ENCODE results near the gene KRTAP4-1. TPM values are rescaled to one million over a fixed set of nuclear protein-coding genes. Genes with fewer than 3 reads are reported as not detected.

The KRTAP4-1 gene
- total and polyA plus RNA-seq, 9 of the 15 experiments (the other 6 are each of a cell fraction or from before 2014, with no cell fraction given) = not detected

DNA sequence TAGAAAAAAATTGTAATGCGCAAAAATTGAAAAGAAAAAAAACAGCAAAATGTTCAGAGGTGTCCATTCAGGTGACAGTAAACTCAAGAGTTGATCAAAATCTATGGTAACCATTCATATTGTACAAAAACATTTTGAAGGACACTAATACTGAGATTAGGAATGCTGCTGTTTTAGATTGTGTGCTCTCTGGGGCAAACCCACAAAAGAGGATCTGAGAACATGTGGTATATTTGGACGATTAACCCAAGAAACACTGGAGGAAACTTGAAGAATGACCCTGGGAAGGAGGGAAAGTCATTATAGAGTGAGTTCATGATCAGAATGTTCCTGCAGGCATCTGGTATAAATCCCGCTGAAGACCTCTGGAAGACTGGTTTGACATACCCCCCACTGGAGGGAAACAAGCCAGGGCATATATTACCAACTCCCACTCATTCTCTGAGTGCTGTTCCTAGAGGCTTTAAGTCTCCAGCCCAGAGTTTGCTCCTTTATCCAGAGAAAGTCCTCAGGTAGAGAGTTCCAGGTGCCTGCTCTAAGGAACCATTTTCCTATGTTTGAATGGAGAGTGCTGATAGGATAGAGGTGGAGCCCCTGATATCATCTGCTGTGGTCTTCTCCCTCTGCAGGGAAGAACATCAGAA, 7.8 kb downstream of the KRTAP4-1 start:
- no peak for FAIRE-seq
- in situ Hi-C loops (cut with MboI) (no loop called here), intact Hi-C loops (cut with micrococcal nuclease) (no loop called here)
- no peak for DNase-seq (ENCODE audit: extremely low read depth in 1 of 4, low spot score in 3 of 4)
- ATAC-seq = no peak
- Histone ChIP-seq H2AFZ (ENCODE audit: low read depth, low read length) (no peak overlapping the region), H3K36me3 (ENCODE audit: control insufficient read depth, insufficient read depth, low read length) (no peaks in the 10 kb centered on the region), H3K4me2 (ENCODE audit: insufficient read depth, low read length) (no peak overlapping the region), H3K9me1 (ENCODE audit: control insufficient read depth, insufficient read depth, low read length) (no peaks in the 10 kb centered on the region), H3K27me3 (ENCODE audit: control insufficient read depth in 2 of 2, insufficient read depth in 2 of 2, low read length in 2 of 2) (peaks cover 3 to 10% of the 10 kb centered on the region in 2 experiments; a peak in 3 of 5 replicates), H3K27ac (ENCODE audit: extremely low read depth, low read depth, low read length) (no peak overlapping the region), H3K9ac (ENCODE audit: insufficient read depth in 1 of 2, low read depth in 2 of 2, low read length in 2 of 2) (no peak overlapping the region), H3K9me3 (replicated peaks; ENCODE audit: control insufficient read depth, insufficient read depth, low read depth, low read length) (no peaks in the 10 kb centered on the region), H3K4me1 (replicated peaks in 1 of 2; ENCODE audit: control insufficient read depth in 2 of 2, insufficient read depth in 2 of 2, low read length in 2 of 2) (no peaks in the 10 kb centered on the region), H3K79me2 (ENCODE audit: control insufficient read depth, insufficient read depth, low read length) (no peaks in the 10 kb centered on the region), H4K20me1 (replicated peaks; ENCODE audit: control insufficient read depth, insufficient read depth, low read length) (no peaks in the 10 kb centered on the region; the same call in 1 of the 2 replicates), H3K4me3 (no peak overlapping the region)
- CTCF ChIA-PET (ENCODE audit: low intra/inter-chr PET ratio) = no interaction called here
- 0% methylated on average over 3 of the region's 3 CpGs for WGBS (ENCODE audit: insufficient coverage, low coverage, missing lambda C conversion rate)
- TF ChIP-seq ZNF217 (CRISPR knock-in tag; IDR thresholded peaks at IDR 0.05) (no peak), RAD51 (IDR thresholded peaks at IDR 0.05; ENCODE audit: borderline replicate concordance, low read depth) (no peak), ZNF212 (CRISPR knock-in tag; IDR thresholded peaks at IDR 0.05) (no peak), ZNF766 (CRISPR knock-in tag; conservative IDR thresholded peaks at IDR 0.05) (no peak), ZNF551 (CRISPR knock-in tag; IDR thresholded peaks at IDR 0.05) (no peak), EP300 (IDR thresholded peaks at IDR 0.05; ENCODE audit: low read length) (no peak), STAT5B (CRISPR knock-in tag; IDR thresholded peaks at IDR 0.05) (no peak), FOXK2 (conservative IDR thresholded peaks at IDR 0.05 in 1 of 2, IDR thresholded peaks at IDR 0.05 in 1 of 2; ENCODE audit: low read depth in 2 of 2) (no peak), HMGN3 (IDR thresholded peaks at IDR 0.05; ENCODE audit: borderline replicate concordance, extremely low read depth, insufficient read length, low read depth, low read length) (no peak), LCOR (CRISPR knock-in tag; IDR thresholded peaks at IDR 0.05) (no peak)
- TF ChIP-seq, protein P1, sequence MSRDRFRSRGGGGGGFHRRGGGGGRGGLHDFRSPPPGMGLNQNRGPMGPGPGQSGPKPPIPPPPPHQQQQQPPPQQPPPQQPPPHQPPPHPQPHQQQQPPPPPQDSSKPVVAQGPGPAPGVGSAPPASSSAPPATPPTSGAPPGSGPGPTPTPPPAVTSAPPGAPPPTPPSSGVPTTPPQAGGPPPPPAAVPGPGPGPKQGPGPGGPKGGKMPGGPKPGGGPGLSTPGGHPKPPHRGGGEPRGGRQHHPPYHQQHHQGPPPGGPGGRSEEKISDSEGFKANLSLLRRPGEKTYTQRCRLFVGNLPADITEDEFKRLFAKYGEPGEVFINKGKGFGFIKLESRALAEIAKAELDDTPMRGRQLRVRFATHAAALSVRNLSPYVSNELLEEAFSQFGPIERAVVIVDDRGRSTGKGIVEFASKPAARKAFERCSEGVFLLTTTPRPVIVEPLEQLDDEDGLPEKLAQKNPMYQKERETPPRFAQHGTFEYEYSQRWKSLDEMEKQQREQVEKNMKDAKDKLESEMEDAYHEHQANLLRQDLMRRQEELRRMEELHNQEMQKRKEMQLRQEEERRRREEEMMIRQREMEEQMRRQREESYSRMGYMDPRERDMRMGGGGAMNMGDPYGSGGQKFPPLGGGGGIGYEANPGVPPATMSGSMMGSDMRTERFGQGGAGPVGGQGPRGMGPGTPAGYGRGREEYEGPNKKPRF (IDR thresholded peaks at IDR 0.05; ENCODE audit: low read depth, low read length) = no peak
- TF ChIP-seq, protein P2, sequence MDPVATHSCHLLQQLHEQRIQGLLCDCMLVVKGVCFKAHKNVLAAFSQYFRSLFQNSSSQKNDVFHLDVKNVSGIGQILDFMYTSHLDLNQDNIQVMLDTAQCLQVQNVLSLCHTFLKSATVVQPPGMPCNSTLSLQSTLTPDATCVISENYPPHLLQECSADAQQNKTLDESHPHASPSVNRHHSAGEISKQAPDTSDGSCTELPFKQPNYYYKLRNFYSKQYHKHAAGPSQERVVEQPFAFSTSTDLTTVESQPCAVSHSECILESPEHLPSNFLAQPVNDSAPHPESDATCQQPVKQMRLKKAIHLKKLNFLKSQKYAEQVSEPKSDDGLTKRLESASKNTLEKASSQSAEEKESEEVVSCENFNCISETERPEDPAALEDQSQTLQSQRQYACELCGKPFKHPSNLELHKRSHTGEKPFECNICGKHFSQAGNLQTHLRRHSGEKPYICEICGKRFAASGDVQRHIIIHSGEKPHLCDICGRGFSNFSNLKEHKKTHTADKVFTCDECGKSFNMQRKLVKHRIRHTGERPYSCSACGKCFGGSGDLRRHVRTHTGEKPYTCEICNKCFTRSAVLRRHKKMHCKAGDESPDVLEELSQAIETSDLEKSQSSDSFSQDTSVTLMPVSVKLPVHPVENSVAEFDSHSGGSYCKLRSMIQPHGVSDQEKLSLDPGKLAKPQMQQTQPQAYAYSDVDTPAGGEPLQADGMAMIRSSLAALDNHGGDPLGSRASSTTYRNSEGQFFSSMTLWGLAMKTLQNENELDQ (CRISPR knock-in tag; IDR thresholded peaks at IDR 0.05; ENCODE audit: borderline replicate concordance) = no peak
- POLR2A ChIA-PET = no interaction called here
- BruUV-seq (replicated peaks) = no TSS peak

Measured in K562 (cell line).